ENCODE data around the gene STARD10.
A peak's percentile ranks its signal among the peaks of the same experiment; 100 is the strongest.
"Not testable (repeated sequence)": the region's sequence is repeated elsewhere in the genome, so short reads cannot be mapped to it uniquely, and the experiment has no call there.

The STARD10 gene

DNA sequence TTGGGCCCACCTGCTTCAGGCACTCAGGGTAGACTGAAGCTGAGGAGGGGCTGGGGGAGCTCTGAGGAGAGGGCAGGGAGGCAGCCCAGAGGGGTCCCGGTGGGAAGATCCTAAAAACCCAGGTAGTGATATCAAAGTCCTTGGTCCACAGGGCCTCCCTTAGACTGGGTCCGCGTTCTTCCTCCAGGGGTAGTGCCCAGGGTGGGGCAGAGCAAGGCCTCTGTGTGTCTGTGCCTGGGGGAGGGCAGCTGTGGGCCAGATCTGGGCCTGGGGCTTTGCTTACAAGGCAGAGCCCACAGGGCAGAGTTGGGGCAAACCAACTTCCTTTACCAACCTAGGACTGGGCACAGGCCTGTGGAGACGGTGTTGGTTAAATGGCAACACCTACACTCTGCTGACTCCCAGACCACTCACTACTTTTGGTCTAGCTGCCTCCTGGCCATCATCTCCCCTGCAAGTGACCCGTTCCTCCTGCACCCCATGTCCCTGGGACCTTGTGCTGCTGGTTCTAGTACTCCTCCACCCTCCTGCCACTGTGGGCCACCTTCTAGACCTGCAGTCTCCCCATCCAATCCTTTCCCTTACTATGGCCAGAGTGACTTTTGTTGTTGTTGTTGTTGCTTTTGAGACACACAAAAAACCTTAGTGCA is 36.2 kb upstream of the STARD10 start:
- no peak overlapping the region for H3K4me3 ChIP-seq (ENCODE audit: low read depth, low read length)

GRCh38 chr11:72829178-72829577 is 35.3 kb upstream of the STARD10 start:
- no peak for DNase-seq (ENCODE audit: low read depth, low spot score)
- TF ChIP-seq, protein P1, sequence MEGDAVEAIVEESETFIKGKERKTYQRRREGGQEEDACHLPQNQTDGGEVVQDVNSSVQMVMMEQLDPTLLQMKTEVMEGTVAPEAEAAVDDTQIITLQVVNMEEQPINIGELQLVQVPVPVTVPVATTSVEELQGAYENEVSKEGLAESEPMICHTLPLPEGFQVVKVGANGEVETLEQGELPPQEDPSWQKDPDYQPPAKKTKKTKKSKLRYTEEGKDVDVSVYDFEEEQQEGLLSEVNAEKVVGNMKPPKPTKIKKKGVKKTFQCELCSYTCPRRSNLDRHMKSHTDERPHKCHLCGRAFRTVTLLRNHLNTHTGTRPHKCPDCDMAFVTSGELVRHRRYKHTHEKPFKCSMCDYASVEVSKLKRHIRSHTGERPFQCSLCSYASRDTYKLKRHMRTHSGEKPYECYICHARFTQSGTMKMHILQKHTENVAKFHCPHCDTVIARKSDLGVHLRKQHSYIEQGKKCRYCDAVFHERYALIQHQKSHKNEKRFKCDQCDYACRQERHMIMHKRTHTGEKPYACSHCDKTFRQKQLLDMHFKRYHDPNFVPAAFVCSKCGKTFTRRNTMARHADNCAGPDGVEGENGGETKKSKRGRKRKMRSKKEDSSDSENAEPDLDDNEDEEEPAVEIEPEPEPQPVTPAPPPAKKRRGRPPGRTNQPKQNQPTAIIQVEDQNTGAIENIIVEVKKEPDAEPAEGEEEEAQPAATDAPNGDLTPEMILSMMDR (IDR thresholded peaks at IDR 0.05; ENCODE audit: low read depth, low read length), result no peak
- H3K4me3 ChIP-seq (ENCODE audit: low read depth, low read length), result no peak overlapping the region
- in situ Hi-C loops (cut with HindIII; ENCODE audit: low sequenced_read_pairs), result no loop called here

More for the DNA sequence above, 36.2 kb upstream of the STARD10 start:
- TF ChIP-seq, protein P1 (IDR thresholded peaks at IDR 0.05; ENCODE audit: low read depth, low read length), result no peak
- in situ Hi-C loops (cut with HindIII; ENCODE audit: low sequenced_read_pairs), result no loop called here
- DNase-seq (ENCODE audit: low read depth, low spot score), result no peak

GRCh38 chr11:72828692-72829101 is 34.9 kb upstream of the STARD10 start:
- H3K4me3 ChIP-seq (ENCODE audit: low read depth, low read length), result no peak overlapping the region
- TF ChIP-seq, protein P1 (IDR thresholded peaks at IDR 0.05; ENCODE audit: low read depth, low read length), result no peak
- in situ Hi-C loops (cut with HindIII; ENCODE audit: low sequenced_read_pairs), result no loop called here
- no peak for DNase-seq (ENCODE audit: low read depth, low spot score)

GRCh38 chr11:72828081-72828567 is 34.3 kb upstream of the STARD10 start:
- H3K4me3 ChIP-seq (ENCODE audit: low read depth, low read length), result no peak overlapping the region
- TF ChIP-seq, protein P1 (IDR thresholded peaks at IDR 0.05; ENCODE audit: low read depth, low read length), result no peak
- DNase-seq (ENCODE audit: low read depth, low spot score), result peak; percentile 35
- in situ Hi-C loops (cut with HindIII; ENCODE audit: low sequenced_read_pairs), result no loop called here

DNA sequence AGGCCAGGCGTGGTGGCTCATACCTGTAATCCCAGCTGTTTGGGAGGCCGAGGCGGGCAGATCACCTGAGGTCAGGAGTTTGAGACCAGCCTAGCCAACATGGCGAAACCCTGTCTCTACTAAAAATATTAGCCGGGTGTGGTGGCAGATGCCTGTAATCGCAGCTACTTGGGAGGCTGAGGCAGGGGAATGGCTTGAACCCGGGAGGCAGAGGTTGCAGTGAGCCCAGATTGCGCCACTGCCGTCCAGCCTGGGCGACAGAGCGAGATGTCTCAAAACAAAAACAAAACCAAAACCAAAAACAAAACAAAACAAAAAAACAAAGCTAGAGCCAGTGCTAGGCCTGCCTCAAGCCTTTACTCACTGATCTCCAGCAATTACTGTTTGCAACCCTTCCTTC is 33.8 kb upstream of the STARD10 start:
- in situ Hi-C loops (cut with HindIII; ENCODE audit: low sequenced_read_pairs); DNase-seq (ENCODE audit: low read depth, low spot score); H3K4me3 ChIP-seq (ENCODE audit: low read depth, low read length): not testable (repeated sequence)

DNA sequence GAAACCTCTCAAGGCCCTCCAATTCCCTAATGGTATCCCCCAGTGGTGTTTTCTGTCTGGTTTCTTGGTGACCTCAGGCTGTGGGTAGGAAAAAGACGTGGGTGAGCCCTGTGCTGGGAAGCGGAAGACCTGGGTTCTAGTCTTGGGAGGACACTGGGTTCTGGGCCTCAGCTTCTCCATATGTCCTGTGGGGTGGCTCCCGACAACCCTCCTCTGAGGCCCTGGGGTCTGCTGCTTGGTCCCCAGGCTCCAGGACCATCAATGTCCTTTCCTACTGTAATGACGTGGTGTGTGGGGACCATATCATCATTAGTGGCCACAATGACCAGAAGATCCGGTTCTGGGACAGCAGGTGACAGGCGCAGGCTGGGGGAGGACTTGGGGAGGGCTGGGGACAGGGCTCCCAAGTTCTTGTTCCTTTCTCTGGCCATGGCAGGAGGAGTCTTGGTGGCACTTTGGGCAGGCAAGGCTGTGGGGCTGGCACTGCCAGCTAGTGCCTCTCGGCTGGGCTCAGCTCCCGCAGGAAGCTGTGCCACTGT is 33.2 kb upstream of the STARD10 start:
- TF ChIP-seq, protein P1 (IDR thresholded peaks at IDR 0.05; ENCODE audit: low read depth, low read length), result no peak
- no peak for DNase-seq (ENCODE audit: low read depth, low spot score)
- in situ Hi-C loops (cut with HindIII; ENCODE audit: low sequenced_read_pairs), result no loop called here
- no peak overlapping the region for H3K4me3 ChIP-seq (ENCODE audit: low read depth, low read length)

- DNase-seq (ENCODE audit: low read depth, low spot score), result no peak
- TF ChIP-seq, protein P1 (IDR thresholded peaks at IDR 0.05; ENCODE audit: low read depth, low read length), result no peak
- H3K4me3 ChIP-seq (ENCODE audit: low read depth, low read length), result no peak overlapping the region
- in situ Hi-C loops (cut with HindIII; ENCODE audit: low sequenced_read_pairs), result no loop called here
Observed at GRCh38 chr11:72826191-72826941, 32.5 kb upstream of the STARD10 start.

All from astrocyte of the spinal cord (primary cell).